Measurements from ENCODE around the gene HELT. TPM values are rescaled to one million over a fixed set of nuclear protein-coding genes. Genes with fewer than 3 reads are reported as not detected.

The HELT gene
- total RNA-seq, 1 donor: not detected

DNA sequence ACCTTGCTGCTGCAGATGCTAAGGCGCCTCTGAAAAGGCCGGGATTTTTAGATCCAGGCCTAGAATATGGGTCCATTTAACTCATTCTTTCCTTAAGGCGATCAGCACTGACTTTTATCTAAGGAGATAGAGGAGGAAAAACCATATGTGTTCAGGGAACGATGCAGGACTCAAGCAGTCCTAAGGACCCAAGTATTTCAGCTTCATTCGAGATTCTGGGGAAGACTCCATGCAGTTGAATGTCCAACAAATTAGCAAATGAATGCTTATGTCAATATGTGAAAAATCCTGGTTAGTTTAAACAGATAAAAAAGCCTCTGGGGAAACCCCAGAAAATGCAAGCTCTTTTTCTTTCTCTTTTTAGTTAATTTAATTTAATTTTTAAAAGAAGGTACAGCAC is 36.0 kb downstream of the HELT start:
- DNase-seq (ENCODE audit: low read depth): no peak
- no peak for TF ChIP-seq CTCF (IDR thresholded peaks at IDR 0.05; ENCODE audit: insufficient read depth, low read depth, low read length)
- H3K4me3 ChIP-seq (ENCODE audit: low read depth, low read length): no peak overlapping the region

GRCh38 chr4:185054886-185055285 is 36.6 kb downstream of the HELT start:
- H3K4me3 ChIP-seq (ENCODE audit: low read depth, low read length): no peak overlapping the region
- TF ChIP-seq CTCF (IDR thresholded peaks at IDR 0.05; ENCODE audit: insufficient read depth, low read depth, low read length): no peak
- no peak for DNase-seq (ENCODE audit: low read depth)

DNA sequence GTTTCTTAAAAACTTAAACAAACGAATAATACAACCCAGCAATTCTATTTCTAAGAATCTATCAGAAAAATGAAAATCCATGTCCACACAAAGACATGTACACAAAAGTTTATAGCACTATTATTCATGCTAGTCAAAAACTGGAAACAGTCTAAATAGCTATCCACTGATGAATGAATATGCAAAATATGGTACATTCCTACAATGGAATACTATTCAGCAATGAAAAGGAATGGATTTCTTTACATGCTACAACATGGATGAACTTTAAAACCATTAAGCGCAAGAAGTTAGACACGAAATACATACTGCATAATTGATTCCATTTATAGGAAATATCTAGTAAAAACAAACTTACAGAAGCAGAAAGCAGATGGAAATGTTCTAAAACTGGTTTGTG is 43.3 kb downstream of the HELT start:
- TF ChIP-seq CTCF (IDR thresholded peaks at IDR 0.05; ENCODE audit: insufficient read depth, low read depth, low read length): no peak
- no peak for DNase-seq (ENCODE audit: low read depth)
- no peak overlapping the region for H3K4me3 ChIP-seq (ENCODE audit: low read depth, low read length)

GRCh38 chr4:185062606-185063005 is 44.3 kb downstream of the HELT start:
- no peak for TF ChIP-seq CTCF (IDR thresholded peaks at IDR 0.05; ENCODE audit: insufficient read depth, low read depth, low read length)
- DNase-seq (ENCODE audit: low read depth): no peak
- H3K4me3 ChIP-seq (ENCODE audit: low read depth, low read length): no peak overlapping the region

- H3K4me3 ChIP-seq (ENCODE audit: low read depth, low read length): no peak overlapping the region
- DNase-seq (ENCODE audit: low read depth): no peak
- TF ChIP-seq CTCF (IDR thresholded peaks at IDR 0.05; ENCODE audit: insufficient read depth, low read depth, low read length): no peak
Observed at GRCh38 chr4:185066179-185066578, 47.9 kb downstream of the HELT start.

DNA sequence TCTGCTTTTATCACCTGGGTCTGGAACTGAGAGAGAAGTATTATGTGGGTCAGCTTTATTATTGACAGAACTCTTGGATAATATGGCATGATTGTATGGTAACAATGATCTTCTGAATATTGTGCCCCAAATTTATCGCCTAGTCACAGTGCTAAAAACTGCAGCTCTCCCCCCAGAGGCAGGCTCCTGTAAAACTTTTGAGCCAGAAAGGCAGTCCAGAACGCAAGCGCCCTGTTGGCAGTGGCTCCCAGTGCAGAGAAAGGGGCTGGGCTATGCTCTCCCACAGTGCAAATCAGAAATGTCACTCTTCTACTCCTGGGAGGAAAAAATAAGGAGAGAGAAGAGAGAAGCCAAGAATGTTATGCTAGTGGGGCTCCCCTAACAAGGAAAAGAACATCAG is 50.5 kb downstream of the HELT start:
- TF ChIP-seq CTCF (IDR thresholded peaks at IDR 0.05; ENCODE audit: insufficient read depth, low read depth, low read length): no peak
- H3K4me3 ChIP-seq (ENCODE audit: low read depth, low read length): no peak overlapping the region
- no peak for DNase-seq (ENCODE audit: low read depth)

Other genes with a start within 250 kb of the HELT start
- 26.1 and 32.4 TPM in 2 replicates for gene ACSL1, start 192.5 kb upstream of the HELT start, total RNA-seq
- gene SLC25A4, start 124.8 kb downstream of the HELT start, total RNA-seq: 8.4 and 14.7 TPM in 2 replicates
- gene CFAP97, start 185.5 kb downstream of the HELT start, total RNA-seq: 39.0 and 56.1 TPM in 2 replicates
- gene SNX25, start 191.1 kb downstream of the HELT start, total RNA-seq: 29.6 and 47.1 TPM in 2 replicates